ENCODE data around the gene LIPG.
"Not testable (repeated sequence)": the region's sequence is repeated elsewhere in the genome, so short reads cannot be mapped to it uniquely, and the experiment has no call there.

LIPG gene

GRCh38 chr18:49572611-49573345, 10.9 kb downstream of the LIPG start:
- no peak for DNase-seq (ENCODE audit: extremely low read depth in 1 of 2, low read depth in 1 of 2)

DNA sequence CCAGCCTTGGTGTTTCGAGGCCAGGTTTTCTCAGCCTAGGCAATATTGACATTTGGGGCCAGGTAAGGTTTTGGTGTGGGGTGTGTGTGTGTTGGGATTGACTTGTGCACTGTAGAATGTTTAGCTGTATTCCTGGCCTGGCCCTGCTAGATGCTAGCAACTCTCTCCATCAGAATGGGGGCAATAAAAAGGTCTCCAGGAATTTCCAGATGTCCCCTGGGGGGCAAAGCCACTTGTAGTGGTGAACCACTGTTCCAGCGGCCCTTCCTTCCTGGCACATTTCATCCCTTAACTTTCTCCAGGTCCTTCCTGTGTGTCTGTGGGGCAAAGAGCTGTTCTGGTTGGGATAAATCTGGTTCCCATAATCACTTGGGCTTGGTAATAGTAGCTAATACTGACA, 12.0 kb downstream of the LIPG start:
- no peak for DNase-seq (ENCODE audit: extremely low read depth in 1 of 2, low read depth in 1 of 2)

GRCh38 chr18:49579041-49579440, 17.2 kb downstream of the LIPG start:
- DNase-seq (ENCODE audit: extremely low read depth in 1 of 2, low read depth in 1 of 2) = not testable (repeated sequence)

DNA sequence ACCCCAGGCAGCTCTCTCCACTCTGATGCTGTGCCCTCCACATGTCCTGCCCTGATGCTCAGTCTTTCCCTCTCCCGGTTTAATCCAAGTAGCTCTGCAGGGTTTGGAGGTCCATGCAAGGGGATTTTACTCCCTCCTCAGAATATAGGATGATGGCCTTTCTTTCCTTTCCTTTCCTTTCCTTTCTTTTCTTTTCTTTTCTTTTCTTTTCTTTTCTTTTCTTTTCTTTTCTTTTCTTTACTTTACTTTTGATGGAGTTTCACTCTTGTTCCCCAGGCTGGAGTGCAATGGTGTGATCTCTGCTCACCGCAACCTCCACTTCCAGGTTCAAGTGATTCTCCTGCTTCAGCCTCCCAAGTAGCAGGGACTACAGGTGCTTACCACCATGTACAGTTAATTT, 17.7 kb downstream of the LIPG start:
- DNase-seq (ENCODE audit: extremely low read depth in 1 of 2, low read depth in 1 of 2) = not testable (repeated sequence)

DNA sequence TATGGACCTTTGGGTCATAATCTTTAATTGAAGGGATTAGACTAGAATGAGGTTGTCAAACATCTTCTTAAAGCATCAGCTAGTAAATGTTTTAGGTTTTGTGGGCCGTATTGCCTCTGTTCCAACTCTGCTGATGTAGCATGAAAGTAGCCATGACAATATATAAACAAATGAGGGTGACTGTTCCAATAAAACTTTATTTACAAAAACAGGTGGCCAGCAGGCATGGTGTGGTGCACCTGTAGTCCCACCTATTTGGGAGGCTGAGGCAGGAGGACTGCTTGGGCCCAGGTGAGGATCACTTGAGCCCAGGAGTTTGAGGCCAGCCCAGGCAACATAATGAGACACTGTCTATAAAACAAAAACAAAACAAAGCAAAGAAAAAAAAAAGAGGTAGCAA, 18.4 kb downstream of the LIPG start:
- no peak for DNase-seq (ENCODE audit: extremely low read depth in 1 of 2, low read depth in 1 of 2)

GRCh38 chr18:49581371-49581770, 19.5 kb downstream of the LIPG start:
- no peak for DNase-seq (ENCODE audit: extremely low read depth in 1 of 2, low read depth in 1 of 2)

DNA sequence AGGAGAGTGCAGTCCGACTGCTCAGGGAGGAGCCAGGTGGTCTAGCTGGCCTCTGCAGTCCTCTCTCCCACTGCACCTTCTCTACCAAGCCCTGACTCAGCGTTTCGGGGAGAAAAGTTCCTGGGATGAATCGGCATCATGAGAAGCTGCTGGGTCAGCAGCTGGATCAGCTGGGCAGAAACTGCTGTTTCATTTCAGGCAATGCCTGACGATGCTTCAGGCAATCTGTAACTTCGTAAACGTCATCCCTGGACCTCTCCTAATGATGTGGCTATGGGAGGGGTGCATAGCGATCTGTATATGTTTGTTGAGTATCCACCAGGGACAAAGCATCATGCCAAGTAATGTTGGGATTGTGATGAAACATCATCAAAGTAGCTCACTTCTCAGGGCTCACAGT, 20.7 kb downstream of the LIPG start:
- no peak for DNase-seq (ENCODE audit: extremely low read depth in 1 of 2, low read depth in 1 of 2)

GRCh38 chr18:49584394-49584793, 22.5 kb downstream of the LIPG start:
- DNase-seq (ENCODE audit: extremely low read depth in 1 of 2, low read depth in 1 of 2) = no peak

GRCh38 chr18:49584951-49585350, 23.1 kb downstream of the LIPG start:
- DNase-seq (ENCODE audit: extremely low read depth in 1 of 2, low read depth in 1 of 2) = not testable (repeated sequence)

DNA sequence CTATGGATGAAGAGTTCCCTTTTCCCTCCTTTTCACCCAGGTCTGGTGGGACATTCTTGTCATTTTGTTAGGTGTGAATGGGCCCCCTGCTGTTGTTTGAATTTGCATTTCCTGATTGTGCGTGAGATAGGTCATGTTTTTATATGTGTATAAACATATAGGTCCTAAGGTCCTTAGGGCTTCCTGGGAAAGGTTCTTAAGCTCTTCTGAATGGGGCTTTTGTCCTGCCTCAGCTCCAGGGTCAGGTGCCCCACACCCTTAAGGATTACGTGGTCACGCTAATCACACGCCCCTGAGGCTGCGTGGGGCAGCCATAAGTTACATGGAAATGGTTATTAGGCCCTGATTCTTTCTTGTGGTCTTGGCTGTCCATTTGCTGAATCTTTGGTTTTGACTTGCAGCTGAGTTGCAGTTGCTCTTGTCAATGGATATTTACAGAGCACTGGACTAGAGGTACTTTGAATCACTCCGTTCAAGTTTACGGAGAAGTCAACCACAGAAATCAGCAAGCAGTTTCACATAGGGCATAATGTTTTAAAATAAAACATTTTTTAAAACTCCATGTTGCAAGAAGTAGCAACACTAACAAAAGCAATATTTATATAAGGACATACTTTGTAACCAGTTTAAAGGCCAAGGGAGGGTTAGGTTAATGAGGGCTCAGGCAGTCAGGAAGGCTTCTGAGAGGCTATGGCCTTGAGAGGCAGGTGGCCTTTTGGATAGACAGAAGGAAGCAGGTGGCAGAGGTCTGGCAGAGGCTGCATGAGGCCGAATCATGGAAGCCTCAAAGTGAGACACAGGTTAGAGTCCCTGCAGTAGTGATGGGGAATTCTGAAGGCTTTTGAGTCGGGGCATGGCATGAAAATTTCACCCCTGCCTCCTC, 24.2 kb downstream of the LIPG start:
- no peak for DNase-seq (ENCODE audit: extremely low read depth in 1 of 2, low read depth in 1 of 2)

DNA sequence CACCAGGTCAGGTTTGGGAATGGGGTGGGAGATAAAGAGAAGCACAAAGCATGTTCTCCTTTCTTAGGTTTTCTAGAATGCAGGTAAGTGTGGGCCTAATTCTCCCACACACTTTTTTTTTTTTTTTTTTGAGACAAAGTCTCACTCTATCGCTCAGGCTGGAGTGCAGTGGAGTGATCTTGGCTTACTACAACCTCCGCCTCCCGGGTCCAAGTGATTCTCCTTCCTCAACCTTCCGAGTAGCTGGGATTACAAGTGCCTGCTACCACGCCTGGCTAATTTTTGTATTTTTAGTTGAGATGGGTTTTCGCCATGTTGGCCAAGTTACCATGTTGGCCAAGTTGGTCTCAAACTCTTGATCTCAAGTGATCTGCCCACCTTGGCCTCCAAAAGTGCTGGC, 26.3 kb downstream of the LIPG start:
- no peak for DNase-seq (ENCODE audit: extremely low read depth in 1 of 2, low read depth in 1 of 2)

- DNase-seq (ENCODE audit: extremely low read depth in 1 of 2, low read depth in 1 of 2) = no peak
These were observed 27.1 kb downstream of the LIPG start for GRCh38 chr18:49588971-49589370.

DNA sequence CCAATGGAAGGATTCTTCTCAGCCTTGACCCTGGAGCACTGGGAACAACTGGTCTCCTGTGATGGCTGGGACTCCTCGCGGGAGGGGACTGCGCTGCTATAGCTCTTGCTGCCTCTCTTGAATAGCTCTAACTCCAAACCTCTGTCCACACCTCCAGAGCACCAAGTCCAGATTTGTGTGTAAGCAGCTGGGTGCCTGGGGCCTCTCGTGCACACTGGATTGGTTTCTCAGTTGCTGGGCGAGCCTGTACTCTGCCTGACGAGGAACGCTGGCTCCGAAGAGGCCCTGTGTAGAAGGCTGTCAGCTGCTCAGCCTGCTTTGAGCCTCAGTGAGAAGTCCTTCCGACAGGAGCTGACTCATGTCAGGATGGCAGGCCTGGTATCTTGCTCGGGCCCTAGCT, 28.8 kb downstream of the LIPG start:
- DNase-seq (ENCODE audit: extremely low read depth in 1 of 2, low read depth in 1 of 2) = no peak

DNA sequence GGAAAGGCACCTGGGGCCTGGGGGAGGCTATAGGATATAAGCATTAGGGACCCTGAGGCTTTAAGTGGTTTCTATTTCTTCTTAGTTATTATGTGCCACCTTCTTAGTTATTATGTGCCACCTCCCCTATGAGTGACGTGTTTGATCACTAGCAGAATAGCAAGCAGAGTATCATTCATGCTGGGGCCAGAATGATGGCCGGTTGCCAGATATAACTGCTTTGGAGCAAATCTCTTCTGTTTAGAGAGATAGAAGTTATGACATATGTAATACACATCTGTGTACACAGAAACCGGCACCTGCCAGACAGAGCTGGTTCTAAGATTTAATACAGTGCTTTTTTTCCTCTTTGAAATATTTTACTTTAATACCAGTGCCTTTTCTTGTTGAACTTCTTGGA, 29.4 kb downstream of the LIPG start:
- no peak for DNase-seq (ENCODE audit: extremely low read depth in 1 of 2, low read depth in 1 of 2)

DNA sequence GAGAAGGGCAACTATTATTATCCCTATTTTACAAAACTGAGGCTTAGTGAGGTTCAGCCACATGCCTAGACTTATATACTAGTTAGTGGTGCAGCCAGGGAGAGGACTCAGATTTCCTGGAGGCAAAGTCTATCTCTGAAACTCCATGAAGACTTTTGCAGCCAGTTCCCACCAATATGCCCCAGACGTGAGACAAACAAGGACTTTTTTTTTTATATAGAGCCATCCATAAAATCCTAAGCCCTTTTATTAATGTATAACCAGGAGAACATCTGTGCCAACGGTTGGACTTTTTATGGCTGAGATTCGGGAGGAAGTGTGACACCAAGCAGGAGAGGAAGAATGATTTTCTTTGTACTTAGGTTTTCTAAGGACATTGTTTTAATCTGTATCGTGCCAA, 29.9 kb downstream of the LIPG start:
- DNase-seq (ENCODE audit: extremely low read depth in 1 of 2, low read depth in 1 of 2) = no peak

- no peak for DNase-seq (ENCODE audit: extremely low read depth in 1 of 2, low read depth in 1 of 2)
These were observed 34.8 kb downstream of the LIPG start for GRCh38 chr18:49596687-49597086.

- DNase-seq (ENCODE audit: extremely low read depth in 1 of 2, low read depth in 1 of 2) = no peak
These were observed 35.5 kb downstream of the LIPG start for GRCh38 chr18:49597157-49597931.

- no peak for DNase-seq (ENCODE audit: extremely low read depth in 1 of 2, low read depth in 1 of 2)
These were observed 39.4 kb downstream of the LIPG start for GRCh38 chr18:49601211-49601610.

- no peak for DNase-seq (ENCODE audit: extremely low read depth in 1 of 2, low read depth in 1 of 2)
These were observed 46.8 kb downstream of the LIPG start for GRCh38 chr18:49608366-49609255.

GRCh38 chr18:49609256-49610021, 47.6 kb downstream of the LIPG start:
- no peak for DNase-seq (ENCODE audit: extremely low read depth in 1 of 2, low read depth in 1 of 2)

Data from activated CD8-positive, alpha-beta memory T cell treated with anti-CD3 and anti-CD28 coated beads for 1 hour (primary cell).